Panc1 (cell line): Measurements from ENCODE around the gene UST. TPM values are rescaled to one million over a fixed set of nuclear protein-coding genes. Genes with fewer than 3 reads are reported as not detected.

ENCODE experiments used
- ATAC-seq: fragments of 200-7000 bp; cut with Tn5 transposase; 2 replicates; pipeline ENCODE4 v1.9.1; 2020; ENCODE audit warnings: mild to moderate bottlenecking, moderate library complexity
- BruUV-seq: library from RNA; stranded (reverse); fragments of 400-500 nt; replicated peaks from 2 replicates; lab custom pipeline; 2021; lab: Mats Ljungman, UMichigan
- CTCF ChIA-PET: fragments of 300-600 bp; sonication (Branson Sonifier 250); formaldehyde crosslinking; loops from one replicate; lab custom pipeline; 2022; ENCODE audit warnings: antibody characterized with exemption; lab: Charles Lee
- POLR2A ChIA-PET: fragments of 300-600 bp; sonication (Branson Sonifier 250); formaldehyde crosslinking; loops from one replicate; lab custom pipeline; 2022; ENCODE audit warnings: antibody characterized with exemption; lab: Charles Lee
- DNase-seq: peaks from one replicate; pipeline ENCODE4 v3.0.0-alpha.2; 2010; ENCODE audit warnings: low read depth, low spot score
- H3K27ac ChIP-seq: 2 replicates; pipeline ENCODE4 v1.5.1; 2011; ENCODE audit warnings: mild to moderate bottlenecking, low read length, inconsistent platforms
- H3K27me3 ChIP-seq: fragments of 200-500 bp; sonication (Bioruptor generic); 2 replicates; pipeline ENCODE4 v1.6.0; 2014; ENCODE audit warnings: low read length, inconsistent platforms; ENCODE audit not compliant: control insufficient read depth, insufficient read depth
- H3K36me3 ChIP-seq: fragments of 200-500 bp; sonication (Bioruptor generic); 2 replicates; pipeline ENCODE4 v1.5.1; 2014; ENCODE audit warnings: inconsistent platforms, mild to moderate bottlenecking, low read length, moderate library complexity; ENCODE audit not compliant: control insufficient read depth, insufficient read depth
- H3K4me1 ChIP-seq: 2 replicates; pipeline ENCODE4 v1.5.1; 2011; ENCODE audit warnings: inconsistent platforms, mild to moderate bottlenecking, low read length, moderate library complexity; ENCODE audit not compliant: control insufficient read depth, insufficient read depth
- H3K4me3 ChIP-seq, 2 experiments: 2 replicates each; pipeline ENCODE4 v1.5.1; 2011 to 2012; ENCODE audit warnings: low read depth in 2 of 2, low read length in 2 of 2, mild to moderate bottlenecking in 2 of 2, inconsistent platforms in 1 of 2, moderate library complexity in 1 of 2
- H3K9me3 ChIP-seq: fragments of 200-500 bp; sonication (Bioruptor generic); 2 replicates; pipeline ENCODE4 v1.5.1; 2014; ENCODE audit warnings: low read depth, mild to moderate bottlenecking, inconsistent platforms, low read length, moderate library complexity; ENCODE audit not compliant: control insufficient read depth, insufficient read depth
- POLR2AphosphoS5 ChIP-seq: IDR thresholded peaks from 2 replicates; pipeline ENCODE4 v1.6.1; 2012; ENCODE audit warnings: mild to moderate bottlenecking, low read depth, low read length, moderate library complexity
- SIN3A ChIP-seq: IDR thresholded peaks from 2 replicates; pipeline ENCODE4 v1.6.1; 2012; ENCODE audit warnings: low read depth, mild to moderate bottlenecking, low read length, moderate library complexity, borderline replicate concordance; ENCODE audit not compliant: insufficient read depth
- TCF7L2 ChIP-seq: IDR thresholded peaks from 2 replicates; pipeline ENCODE4 v1.6.1; 2011; ENCODE audit warnings: mild to moderate bottlenecking, low read depth, low read length, inconsistent platforms
- in situ Hi-C: cut with HindIII; loops from 2 replicates; pipeline ENCODE4 v1.10.0; 2016; ENCODE audit warnings: low sequenced_read_pairs, low pct_unique_long_range_greater_than_20kb
- intact Hi-C: fragments of 100-400 bp; cut with micrococcal nuclease; formaldehyde crosslinking; loops from one replicate; pipeline ENCODE4 v1.10.0; 2022; ENCODE audit not compliant: unreplicated experiment
- total RNA-seq: library from RNA; stranded (reverse); gene quantifications from one replicate; pipeline ENCODE4 v1.2.1, GENCODE V29; 2021; ENCODE audit not compliant: unreplicated experiment
- TF ChIP-seq, protein P1 (sequence below), 2 experiments: IDR thresholded peaks; 2 replicates each; pipeline ENCODE4 v1.6.1; 2011 to 2012; ENCODE audit warnings: low read depth in 2 of 2, control low read depth in 1 of 2, low read length in 1 of 2, mild to moderate bottlenecking in 1 of 2, moderate library complexity in 1 of 2; ENCODE audit not compliant: insufficient read depth in 1 of 2
- TF ChIP-seq, protein P2 (sequence below): fragments of 450-650 bp; IDR thresholded peaks from 2 replicates; pipeline ENCODE4 v1.5.1; 2017; ENCODE audit warnings: mild to moderate bottlenecking

UST gene
- total RNA-seq, 1 experiment from 2014 or later: 0.15 TPM

DNA sequence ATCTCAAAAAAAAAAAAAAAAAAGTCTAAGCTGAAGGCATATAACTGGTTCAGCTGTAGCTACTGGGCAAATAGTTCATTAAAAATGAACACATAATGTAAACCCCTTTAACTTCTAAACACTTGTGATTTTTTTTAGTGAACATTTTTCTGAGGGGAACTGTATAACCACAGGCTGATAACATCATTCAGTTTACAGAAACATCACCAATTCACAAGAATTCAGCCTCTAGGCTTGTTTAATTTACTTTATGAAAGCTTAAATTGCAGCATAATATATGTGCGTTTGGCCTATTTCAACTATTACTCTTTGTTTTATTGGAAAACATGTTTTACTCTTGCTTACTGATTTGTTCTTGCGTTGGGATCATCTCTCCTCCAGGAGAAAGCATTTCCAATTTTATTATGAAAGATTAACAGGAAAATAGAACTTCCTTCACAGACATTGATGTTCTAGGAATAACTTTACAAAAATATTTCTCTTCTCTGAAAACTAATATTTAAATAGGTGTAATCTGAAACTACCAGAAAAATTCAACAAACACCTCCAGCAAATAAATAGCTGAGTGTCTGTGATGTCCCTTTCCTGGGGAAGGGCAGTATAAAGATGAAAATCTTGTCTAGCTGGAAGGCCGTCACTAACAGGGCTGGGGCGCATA is 284.5 kb downstream of the UST start:
- POLR2A ChIA-PET: no interaction called here
- no peaks in the 10 kb centered on the region for H3K36me3 ChIP-seq
- CTCF ChIA-PET: interaction anchor here (0.9 to 1.3 kb wide), 2 partner anchors 448 to 453 kb away, joined by 3 to 4 read pairs; no protein-coding TSS in a partner anchor
- no peak overlapping the region for H3K4me3 ChIP-seq
- DNase-seq: no peak
- no peak for ATAC-seq
- no peaks in the 10 kb centered on the region for H3K9me3 ChIP-seq
- no TSS peak for BruUV-seq
- in situ Hi-C loops: no loop called here
- H3K27me3 ChIP-seq: no peaks in the 10 kb centered on the region
- TF ChIP-seq, protein P1, sequence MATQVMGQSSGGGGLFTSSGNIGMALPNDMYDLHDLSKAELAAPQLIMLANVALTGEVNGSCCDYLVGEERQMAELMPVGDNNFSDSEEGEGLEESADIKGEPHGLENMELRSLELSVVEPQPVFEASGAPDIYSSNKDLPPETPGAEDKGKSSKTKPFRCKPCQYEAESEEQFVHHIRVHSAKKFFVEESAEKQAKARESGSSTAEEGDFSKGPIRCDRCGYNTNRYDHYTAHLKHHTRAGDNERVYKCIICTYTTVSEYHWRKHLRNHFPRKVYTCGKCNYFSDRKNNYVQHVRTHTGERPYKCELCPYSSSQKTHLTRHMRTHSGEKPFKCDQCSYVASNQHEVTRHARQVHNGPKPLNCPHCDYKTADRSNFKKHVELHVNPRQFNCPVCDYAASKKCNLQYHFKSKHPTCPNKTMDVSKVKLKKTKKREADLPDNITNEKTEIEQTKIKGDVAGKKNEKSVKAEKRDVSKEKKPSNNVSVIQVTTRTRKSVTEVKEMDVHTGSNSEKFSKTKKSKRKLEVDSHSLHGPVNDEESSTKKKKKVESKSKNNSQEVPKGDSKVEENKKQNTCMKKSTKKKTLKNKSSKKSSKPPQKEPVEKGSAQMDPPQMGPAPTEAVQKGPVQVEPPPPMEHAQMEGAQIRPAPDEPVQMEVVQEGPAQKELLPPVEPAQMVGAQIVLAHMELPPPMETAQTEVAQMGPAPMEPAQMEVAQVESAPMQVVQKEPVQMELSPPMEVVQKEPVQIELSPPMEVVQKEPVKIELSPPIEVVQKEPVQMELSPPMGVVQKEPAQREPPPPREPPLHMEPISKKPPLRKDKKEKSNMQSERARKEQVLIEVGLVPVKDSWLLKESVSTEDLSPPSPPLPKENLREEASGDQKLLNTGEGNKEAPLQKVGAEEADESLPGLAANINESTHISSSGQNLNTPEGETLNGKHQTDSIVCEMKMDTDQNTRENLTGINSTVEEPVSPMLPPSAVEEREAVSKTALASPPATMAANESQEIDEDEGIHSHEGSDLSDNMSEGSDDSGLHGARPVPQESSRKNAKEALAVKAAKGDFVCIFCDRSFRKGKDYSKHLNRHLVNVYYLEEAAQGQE (IDR thresholded peaks at IDR 0.05; ENCODE audit: insufficient read depth in 1 of 2, low read depth in 2 of 2, low read length in 1 of 2): no peak
- TF ChIP-seq, protein P2, sequence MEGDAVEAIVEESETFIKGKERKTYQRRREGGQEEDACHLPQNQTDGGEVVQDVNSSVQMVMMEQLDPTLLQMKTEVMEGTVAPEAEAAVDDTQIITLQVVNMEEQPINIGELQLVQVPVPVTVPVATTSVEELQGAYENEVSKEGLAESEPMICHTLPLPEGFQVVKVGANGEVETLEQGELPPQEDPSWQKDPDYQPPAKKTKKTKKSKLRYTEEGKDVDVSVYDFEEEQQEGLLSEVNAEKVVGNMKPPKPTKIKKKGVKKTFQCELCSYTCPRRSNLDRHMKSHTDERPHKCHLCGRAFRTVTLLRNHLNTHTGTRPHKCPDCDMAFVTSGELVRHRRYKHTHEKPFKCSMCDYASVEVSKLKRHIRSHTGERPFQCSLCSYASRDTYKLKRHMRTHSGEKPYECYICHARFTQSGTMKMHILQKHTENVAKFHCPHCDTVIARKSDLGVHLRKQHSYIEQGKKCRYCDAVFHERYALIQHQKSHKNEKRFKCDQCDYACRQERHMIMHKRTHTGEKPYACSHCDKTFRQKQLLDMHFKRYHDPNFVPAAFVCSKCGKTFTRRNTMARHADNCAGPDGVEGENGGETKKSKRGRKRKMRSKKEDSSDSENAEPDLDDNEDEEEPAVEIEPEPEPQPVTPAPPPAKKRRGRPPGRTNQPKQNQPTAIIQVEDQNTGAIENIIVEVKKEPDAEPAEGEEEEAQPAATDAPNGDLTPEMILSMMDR: no peak
- TF ChIP-seq TCF7L2 (no peak), POLR2AphosphoS5 (no peak), SIN3A (no peak)
- intact Hi-C loops: no loop called here
- H3K27ac ChIP-seq: no peak overlapping the region
- peaks cover 10% of the 10 kb centered on the region for H3K4me1 ChIP-seq

DNA sequence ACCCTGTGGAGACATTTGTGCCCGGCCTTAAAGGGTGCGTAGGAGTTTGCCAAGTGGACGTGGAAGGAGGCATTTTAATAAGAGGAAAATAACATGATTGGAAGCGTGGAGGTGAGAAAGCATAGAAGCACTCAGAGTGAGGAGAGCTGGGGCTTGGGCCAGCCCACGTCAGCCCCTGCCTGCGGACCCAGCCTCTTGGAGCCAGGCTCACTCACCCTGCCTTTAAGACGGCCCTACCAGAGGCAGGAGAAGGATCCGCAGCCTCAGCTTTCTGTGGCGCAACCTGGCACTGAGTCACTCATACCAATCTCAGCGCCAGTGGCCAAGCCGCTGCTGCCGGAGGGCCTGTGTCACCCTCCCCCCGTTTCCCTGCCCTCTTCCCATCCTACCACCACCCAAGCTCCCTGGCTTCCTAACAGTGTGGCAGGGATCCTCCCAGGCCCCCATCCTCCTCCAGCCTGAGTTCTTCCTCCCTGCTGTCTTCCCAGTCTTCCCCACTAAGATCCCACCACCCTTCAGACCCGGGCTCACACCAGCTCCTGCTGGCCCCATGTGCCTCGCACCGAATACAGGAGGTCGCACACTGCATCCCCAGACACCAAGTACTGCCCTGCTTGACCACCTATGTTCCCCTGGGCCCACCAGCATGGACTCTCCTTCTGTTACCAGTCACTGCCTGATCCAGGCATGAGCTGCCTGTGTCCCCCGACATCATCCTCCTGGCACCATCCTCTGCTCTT is 285.2 kb downstream of the UST start:
- TF ChIP-seq, protein P2: no peak
- TF ChIP-seq POLR2AphosphoS5: no peak
- TF ChIP-seq, protein P1 (IDR thresholded peaks at IDR 0.05; ENCODE audit: insufficient read depth in 1 of 2, low read depth in 2 of 2, low read length in 1 of 2): no peak
- TF ChIP-seq SIN3A: no peak
- TF ChIP-seq TCF7L2: no peak
- Histone ChIP-seq H3K27me3 (no peaks in the 10 kb centered on the region), H3K4me3 (no peak overlapping the region), H3K36me3 (no peaks in the 10 kb centered on the region), H3K4me1 (peaks cover 10% of the 10 kb centered on the region), H3K27ac (no peak overlapping the region), H3K9me3 (no peaks in the 10 kb centered on the region)
- ATAC-seq: peak; percentile 89
- CTCF ChIA-PET: interaction anchor here (0.9 to 1.3 kb wide), 3 partner anchors 400 to 454 kb away, joined by 3 to 8 read pairs (median 4); no protein-coding TSS in a partner anchor
- no peak for DNase-seq
- POLR2A ChIA-PET: no interaction called here
- BruUV-seq: no TSS peak
- in situ Hi-C loops (no loop called here), intact Hi-C loops (no loop called here)
